GM12865 (cell line): ENCODE results near the gene SLC16A4.
A peak's percentile ranks its signal among the peaks of the same experiment; 100 is the strongest.

Experiments
- DNase-seq: peaks from one replicate; pipeline ENCODE4 v3.0.0; 2010; ENCODE audit warnings: low read depth
- H3K4me3 ChIP-seq: 2 replicates; pipeline ENCODE4 v1.5.1; 2011; ENCODE audit warnings: mild to moderate bottlenecking, low read depth, low read length, control low read depth
- TF ChIP-seq, protein P1 (sequence below): IDR thresholded peaks from 2 replicates; pipeline ENCODE4 v1.5.1; 2011; ENCODE audit warnings: low read length, control low read depth, low read depth, inconsistent platforms; ENCODE audit not compliant: insufficient read depth; ENCODE audit errors: missing control alignments

The SLC16A4 gene

DNA sequence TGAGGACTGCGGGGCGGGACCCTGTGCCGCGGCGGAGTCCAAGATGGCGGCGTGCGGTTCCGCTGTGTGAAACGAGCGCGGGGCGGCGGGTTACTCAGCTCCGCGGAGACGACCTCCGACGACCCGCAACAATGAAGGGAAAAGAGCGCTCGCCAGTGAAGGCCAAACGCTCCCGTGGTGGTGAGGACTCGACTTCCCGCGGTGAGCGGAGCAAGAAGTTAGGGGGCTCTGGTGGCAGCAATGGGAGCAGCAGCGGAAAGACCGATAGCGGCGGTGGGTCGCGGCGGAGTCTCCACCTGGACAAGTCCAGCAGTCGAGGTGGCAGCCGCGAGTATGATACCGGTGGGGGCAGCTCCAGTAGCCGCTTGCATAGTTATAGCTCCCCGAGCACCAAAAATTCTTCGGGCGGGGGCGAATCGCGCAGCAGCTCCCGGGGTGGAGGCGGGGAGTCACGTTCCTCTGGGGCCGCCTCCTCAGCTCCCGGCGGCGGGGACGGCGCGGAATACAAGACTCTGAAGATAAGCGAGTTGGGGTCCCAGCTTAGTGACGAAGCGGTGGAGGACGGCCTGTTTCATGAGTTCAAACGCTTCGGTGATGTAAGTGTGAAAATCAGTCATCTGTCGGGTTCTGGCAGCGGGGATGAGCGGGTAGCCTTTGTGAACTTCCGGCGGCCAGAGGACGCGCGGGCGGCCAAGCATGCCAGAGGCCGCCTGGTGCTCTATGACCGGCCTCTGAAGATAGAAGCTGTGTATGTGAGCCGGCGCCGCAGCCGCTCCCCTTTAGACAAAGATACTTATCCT lies 51.2 kb downstream of the SLC16A4 start:
- peak overlapping the region; percentile 74 for H3K4me3 ChIP-seq
- TF ChIP-seq, protein P1, sequence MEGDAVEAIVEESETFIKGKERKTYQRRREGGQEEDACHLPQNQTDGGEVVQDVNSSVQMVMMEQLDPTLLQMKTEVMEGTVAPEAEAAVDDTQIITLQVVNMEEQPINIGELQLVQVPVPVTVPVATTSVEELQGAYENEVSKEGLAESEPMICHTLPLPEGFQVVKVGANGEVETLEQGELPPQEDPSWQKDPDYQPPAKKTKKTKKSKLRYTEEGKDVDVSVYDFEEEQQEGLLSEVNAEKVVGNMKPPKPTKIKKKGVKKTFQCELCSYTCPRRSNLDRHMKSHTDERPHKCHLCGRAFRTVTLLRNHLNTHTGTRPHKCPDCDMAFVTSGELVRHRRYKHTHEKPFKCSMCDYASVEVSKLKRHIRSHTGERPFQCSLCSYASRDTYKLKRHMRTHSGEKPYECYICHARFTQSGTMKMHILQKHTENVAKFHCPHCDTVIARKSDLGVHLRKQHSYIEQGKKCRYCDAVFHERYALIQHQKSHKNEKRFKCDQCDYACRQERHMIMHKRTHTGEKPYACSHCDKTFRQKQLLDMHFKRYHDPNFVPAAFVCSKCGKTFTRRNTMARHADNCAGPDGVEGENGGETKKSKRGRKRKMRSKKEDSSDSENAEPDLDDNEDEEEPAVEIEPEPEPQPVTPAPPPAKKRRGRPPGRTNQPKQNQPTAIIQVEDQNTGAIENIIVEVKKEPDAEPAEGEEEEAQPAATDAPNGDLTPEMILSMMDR, result peak; percentile 33
- peak; percentile 83 for DNase-seq

DNA sequence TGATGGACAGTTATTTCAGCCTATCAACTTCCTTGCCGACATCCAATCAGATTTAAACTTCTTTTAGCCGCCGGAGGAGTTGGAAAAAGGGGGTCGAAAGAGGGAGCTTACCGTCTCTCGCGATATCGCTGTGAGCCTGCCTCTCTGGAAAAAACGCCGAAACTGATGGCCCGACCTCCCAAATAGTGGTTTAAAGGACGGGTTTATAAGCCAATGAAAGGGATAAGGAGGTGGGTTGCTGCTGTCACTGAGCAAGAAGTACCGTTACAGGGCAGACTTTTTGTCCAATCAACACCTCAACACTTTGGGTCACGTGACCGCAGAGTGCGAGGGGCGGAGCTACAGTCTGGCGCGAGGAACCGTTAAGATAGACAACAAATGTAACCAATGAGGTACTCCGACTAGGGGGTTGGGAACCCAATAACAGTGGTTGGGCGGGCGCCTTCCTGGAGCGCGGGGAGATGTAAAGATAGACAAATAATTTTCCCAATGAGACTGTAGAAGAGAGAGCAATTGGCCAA lies 51.9 kb downstream of the SLC16A4 start, which contains the start of gene RBM15:
Gene RBM15 (plus strand): TSS at position 492 of the 521 bp plus-strand sequence. CDS start 29 bp downstream, at position 521.
- TF ChIP-seq, protein P1, result no peak
- peak within 1 kb of the TSS; percentile 92 for H3K4me3 ChIP-seq
- DNase-seq, result peak; percentile 100

DNA sequence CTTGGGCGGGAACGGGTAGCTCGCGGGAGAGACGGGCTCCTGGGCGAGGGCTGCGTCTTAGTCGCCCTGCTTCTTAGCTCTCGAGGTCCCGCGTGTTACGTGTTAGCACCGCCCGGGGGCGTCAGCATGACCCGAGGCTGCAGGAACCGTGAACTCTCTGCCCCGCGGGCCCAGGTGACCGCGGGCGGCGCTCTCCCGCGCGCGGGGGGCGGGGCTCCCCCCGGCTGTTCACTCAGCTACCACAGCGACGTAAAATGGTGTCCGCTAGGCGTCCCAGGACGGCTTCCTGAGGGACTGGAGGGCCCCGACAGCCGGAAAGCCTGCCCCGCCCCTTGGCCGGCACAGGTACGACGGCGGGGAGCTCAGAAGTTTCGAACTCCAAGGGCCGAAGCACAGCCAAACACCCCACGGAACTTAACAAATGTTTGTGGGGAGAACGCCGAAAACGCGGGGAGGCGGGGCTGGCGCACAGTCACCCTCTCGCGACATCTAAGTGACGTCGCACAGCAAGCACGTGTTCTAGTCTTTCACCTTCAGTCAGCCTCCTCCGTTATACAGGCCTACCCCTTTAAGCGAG lies 52.4 kb downstream of the SLC16A4 start:
- DNase-seq, result peak; percentile 100
- TF ChIP-seq, protein P1, result peak; percentile 51
- H3K4me3 ChIP-seq, result peak overlapping the region; percentile 92

DNA sequence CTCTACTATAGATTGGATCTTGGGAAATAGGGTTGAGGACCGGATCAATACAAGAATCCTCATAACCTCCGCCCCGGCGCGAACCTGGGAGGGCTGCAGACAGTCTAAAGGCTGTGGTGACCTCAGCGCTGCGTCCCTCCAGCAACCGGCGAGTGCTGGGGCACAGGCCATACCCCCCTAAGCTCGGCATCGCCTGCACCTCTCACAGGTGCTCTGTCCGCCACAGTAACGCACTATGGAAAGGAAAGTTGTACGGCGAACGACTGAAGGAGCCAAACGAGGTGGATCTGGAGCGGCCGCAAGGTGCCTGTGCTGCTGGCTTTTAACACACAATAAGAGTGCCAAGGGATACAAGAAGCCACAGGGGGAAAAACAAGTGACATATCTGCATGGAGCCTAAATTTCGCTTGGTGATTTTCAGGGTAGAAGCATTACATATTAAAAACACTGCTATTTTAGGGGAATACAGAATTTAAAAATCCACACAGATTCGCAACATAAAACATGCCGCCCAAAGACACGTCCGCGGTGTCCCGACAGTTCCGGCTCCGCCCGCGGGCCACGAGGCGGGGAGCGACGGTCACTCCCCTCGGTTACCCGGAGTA lies 53.0 kb downstream of the SLC16A4 start:
- peak overlapping the region; percentile 92 for H3K4me3 ChIP-seq
- peak; percentile 74 for DNase-seq
- TF ChIP-seq, protein P1, result no peak

DNA sequence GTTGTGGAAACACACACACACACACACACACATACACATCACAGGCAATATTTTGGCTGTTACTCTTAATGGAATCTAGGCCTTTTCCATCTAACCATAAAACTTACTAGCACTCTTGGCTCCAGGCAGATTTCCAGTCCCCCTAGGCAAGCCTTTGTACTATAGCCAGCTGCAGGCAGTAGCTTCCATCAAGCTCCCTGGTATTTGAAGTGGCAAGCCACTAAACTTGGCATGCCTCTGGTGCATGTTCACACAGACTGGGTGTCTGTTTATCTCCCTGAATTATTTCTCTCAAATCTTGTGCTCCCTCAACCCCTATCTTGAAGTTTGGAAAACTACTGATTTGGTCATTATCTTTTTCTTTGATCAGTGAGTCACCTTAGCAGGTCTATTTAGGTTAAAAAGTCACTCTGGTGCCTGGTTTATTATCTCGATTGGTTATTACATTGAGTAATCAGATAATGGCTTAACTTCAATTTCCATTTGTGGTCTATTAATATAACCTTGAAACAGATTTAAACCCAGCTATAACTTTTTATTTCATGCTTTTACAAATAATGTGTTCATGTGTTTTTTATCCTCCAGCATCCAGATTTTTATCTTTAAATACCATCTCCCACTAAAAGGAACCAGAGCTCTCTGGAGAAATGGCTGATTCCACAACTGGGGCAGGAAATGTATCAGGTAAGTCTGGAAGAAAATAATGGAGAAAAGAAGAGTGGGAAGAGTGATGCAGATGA lies 54.4 kb downstream of the SLC16A4 start:
- DNase-seq, result no peak
- peak overlapping the region; percentile 92 for H3K4me3 ChIP-seq
- TF ChIP-seq, protein P1, result no peak

DNA sequence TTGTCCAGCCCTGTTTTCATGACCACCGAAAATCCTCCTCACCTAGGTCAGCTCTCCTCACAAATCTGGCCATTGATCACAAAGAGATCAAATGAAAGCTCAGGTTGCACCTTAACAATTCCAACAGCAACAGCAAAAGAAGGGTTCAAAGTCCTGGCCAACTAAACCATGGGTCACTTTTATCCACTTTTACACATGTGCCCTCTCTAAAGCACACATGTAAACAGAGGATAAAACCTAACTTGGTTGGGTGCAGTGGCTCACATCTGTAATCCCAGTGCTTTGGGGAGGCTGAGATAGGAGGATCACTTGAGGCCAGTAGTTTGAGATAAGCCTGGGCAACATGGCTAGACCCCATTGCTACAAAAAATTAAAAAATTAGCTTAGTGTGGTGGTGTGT lies 55.6 kb downstream of the SLC16A4 start:
- TF ChIP-seq, protein P1, result no peak
- no peak overlapping the region for H3K4me3 ChIP-seq
- no peak for DNase-seq
